Immature natural killer cell (primary cell): ENCODE results near the gene HDAC4. TPM values are rescaled to one million over a fixed set of nuclear protein-coding genes. Genes with fewer than 3 reads are reported as not detected.

Experiments
- DNase-seq, 3 donors: peaks; one replicate each; pipeline ENCODE4 v3.0.0; 2022; ENCODE audit warnings: mixed read lengths in 1 of 3
- H3K27ac Mint-ChIP-seq, 6 donors: one replicate each; pipeline ENCODE4 v1.8.0; 2020; ENCODE audit warnings: mixed read lengths in 6 of 6, mild to moderate bottlenecking in 5 of 6, inconsistent platforms in 4 of 6, moderate library complexity in 3 of 6
- H3K27me3 Mint-ChIP-seq, 3 donors: one replicate each; pipeline ENCODE4 v1.8.0; 2020 to 2021; ENCODE audit warnings: low read depth in 3 of 3, mild to moderate bottlenecking in 3 of 3, mixed read lengths in 3 of 3, moderate library complexity in 3 of 3, inconsistent platforms in 1 of 3
- H3K36me3 Mint-ChIP-seq, 3 donors: one replicate each; pipeline ENCODE4 v1.8.0; 2020; ENCODE audit warnings: mixed read lengths in 3 of 3, inconsistent platforms in 2 of 3, mild to moderate bottlenecking in 2 of 3
- H3K4me1 Mint-ChIP-seq, 2 donors: one replicate each; pipeline ENCODE4 v1.8.0; 2020; ENCODE audit warnings: inconsistent platforms in 2 of 2, mild to moderate bottlenecking in 2 of 2, mixed read lengths in 2 of 2, moderate library complexity in 1 of 2
- H3K4me3 Mint-ChIP-seq, 5 donors: one replicate each; pipeline ENCODE4 v1.8.0; 2020; ENCODE audit warnings: mild to moderate bottlenecking in 5 of 5, mixed read lengths in 5 of 5, inconsistent platforms in 3 of 5, moderate library complexity in 3 of 5
- H3K9me3 Mint-ChIP-seq, 6 donors: one replicate each; pipeline ENCODE4 v1.8.0; 2020; ENCODE audit warnings: mild to moderate bottlenecking in 6 of 6, mixed read lengths in 6 of 6, inconsistent platforms in 4 of 6, moderate library complexity in 3 of 6
- polyA plus RNA-seq, 3 donors: library from polyadenylated mRNA; unstranded; fragments of 300-500 nt; fragmentation: Illumina TruSeq; gene quantifications; one replicate each; pipeline ENCODE4 v1.2.3, GENCODE V29; 2021

The HDAC4 gene
- polyA plus RNA-seq, 3 donors from 2014 or later = 1.9 to 8.1 (median 5.1) TPM

DNA sequence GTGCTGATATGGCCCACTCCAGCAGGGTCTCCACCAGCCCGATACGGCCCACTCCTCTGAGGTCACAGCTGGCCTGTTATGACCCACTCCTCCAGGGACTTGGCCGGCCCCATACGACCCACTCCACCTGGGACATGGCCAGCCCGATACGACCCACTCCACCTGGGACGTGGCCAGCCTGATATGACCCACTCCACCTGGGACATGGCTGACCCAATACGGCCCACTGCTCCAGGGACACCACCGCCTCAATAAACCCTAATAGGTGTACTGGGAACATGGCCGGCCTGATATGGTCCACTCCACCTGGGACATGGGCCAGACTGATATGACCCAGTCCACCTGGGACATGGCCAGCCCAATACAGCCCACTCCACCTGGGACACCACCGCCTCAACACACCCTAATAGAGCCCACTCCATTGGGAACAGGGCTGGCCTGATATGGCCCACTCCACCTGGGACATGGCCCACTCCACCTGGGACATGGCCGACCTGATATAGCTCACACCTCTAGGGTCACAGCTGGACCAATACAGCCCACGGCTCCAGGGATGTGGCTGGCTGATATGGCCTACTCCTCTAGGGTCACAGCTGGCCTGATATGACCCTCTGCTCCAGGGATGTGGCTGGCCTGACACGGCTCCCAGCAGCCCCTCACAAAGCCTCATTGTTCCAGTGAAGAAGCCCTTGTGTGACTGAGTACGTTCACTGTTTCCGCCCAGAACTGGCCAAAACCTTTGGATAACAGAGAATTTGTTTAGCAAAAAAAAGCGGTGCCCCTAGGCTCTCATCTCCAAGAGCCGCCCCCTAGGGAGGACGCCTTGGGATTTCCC, 245.6 kb downstream of the HDAC4 start:
- Mint-ChIP-seq H3K4me3 (no peak overlapping the region), H3K9me3 (peaks cover 2 to 5% (median 4%) of the 10 kb centered on the region in 6 donors), H3K27ac (no peak overlapping the region), H3K27me3 (peaks cover 2 to 22% (median 10%) of the 10 kb centered on the region in 3 donors), H3K36me3 (peaks cover 27 to 49% (median 29%) of the 10 kb centered on the region in 3 donors), H3K4me1 (peaks cover 41 to 43% of the 10 kb centered on the region in 2 donors)
- no peak for DNase-seq

DNA sequence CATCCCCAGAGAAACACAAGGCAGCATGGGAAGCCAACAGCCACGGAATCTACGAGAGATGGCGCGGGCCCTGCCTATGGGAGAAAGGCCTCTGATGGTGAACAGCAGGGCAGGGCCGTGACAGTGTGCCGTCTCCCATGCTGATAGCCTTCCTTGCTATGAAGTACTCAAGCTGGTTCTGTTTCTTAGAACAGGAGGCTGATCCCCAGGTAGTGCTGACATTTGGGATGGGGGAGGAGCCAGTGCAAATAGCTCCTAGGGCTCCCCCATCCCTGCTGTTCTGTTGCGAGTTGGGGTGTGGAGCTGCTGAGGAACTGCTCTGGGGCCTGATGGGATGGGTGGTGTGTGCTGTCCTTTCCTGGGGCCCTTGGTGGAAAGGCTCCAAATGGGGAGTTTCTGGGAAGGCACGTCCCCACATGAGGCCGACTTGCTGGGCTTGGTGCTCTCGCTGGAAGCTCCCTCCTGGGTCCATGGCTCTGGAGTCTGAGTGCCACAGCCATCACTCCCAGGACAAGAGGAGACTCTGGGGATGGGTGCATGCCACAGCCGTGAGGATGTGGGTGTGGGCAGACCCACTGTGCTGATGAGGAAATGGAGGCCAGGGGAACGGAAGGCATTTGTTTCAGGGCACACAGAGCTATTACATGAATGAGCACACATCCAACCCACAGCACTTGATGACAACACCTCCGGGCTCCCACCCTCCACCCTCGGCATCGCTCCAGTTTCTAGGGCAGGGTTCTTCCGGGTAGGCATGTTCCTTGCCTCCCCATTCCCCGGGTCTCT, 246.8 kb downstream of the HDAC4 start:
- H3K27ac Mint-ChIP-seq = peak overlapping the region in 2 of 6 donors; percentile 42 to 56
- H3K4me3 Mint-ChIP-seq = no peak overlapping the region
- H3K4me1 Mint-ChIP-seq = peaks cover 37 to 39% of the 10 kb centered on the region in 2 donors
- DNase-seq = no peak
- H3K9me3 Mint-ChIP-seq = peaks cover 0 to 5% (median 3%) of the 10 kb centered on the region in 6 donors
- H3K27me3 Mint-ChIP-seq = peaks cover 4 to 23% (median 10%) of the 10 kb centered on the region in 3 donors
- H3K36me3 Mint-ChIP-seq = peaks cover 26 to 50% (median 29%) of the 10 kb centered on the region in 3 donors

DNA sequence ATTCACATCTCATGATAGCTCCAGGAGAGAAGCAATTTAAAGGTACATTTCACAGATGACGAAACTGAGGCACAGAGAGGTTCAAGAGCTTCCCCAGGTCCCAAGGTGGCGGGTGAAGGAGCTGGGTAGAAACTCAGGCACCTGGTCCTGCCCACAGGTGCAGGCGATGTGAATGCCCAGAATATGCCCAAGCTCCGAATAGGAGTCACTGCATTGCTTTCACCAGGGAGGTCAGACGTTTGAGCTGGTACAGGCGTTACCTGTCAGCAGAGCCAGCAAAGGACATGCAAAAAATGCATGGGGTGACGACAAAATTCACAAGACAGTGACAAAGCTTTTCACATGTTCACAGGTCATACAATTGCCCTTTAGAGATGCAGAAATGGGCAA, 247.9 kb downstream of the HDAC4 start:
- Mint-ChIP-seq H3K4me3 (no peak overlapping the region), H3K27ac (peak overlapping the region in 2 of 6 donors; percentile 35 to 46), H3K9me3 (peaks cover 0 to 8% (median 3%) of the 10 kb centered on the region in 6 donors), H3K27me3 (peaks cover 4 to 20% (median 8%) of the 10 kb centered on the region in 3 donors), H3K4me1 (peaks cover 36 to 43% of the 10 kb centered on the region in 2 donors), H3K36me3 (peaks cover 31 to 54% (median 36%) of the 10 kb centered on the region in 3 donors)
- DNase-seq = no peak

DNA sequence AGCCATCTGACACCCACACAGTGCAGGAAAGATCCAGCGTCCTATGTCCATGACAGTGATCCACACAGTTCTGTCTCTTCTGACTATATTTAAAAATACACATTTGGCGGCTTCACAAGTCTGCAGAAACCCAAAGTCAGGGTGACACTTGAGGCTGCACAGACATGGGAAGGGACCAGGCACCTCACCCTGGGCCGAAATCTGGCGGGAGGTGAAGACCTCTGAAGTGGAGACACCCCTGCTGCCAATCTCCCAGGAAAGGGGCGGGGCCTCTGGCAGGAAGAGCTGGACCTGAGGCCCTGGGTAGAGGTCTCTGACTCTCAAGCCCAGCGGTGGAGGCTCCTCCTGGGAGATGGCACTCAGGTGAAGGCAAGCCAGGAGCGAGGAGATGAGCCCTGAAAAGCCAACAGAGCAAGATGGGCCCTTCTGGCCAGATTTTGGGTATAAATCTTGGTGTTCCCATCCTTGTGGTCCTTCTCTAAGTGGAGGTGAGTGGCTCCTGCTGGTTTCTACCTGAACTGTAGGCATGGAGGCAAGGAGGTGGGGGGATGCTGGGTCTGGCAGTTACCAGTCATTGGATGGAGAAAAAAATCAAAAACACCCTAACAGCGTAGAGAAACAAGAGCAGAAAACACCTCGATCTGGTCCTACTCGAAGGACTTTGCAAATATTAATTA, 248.4 kb downstream of the HDAC4 start:
- H3K4me1 Mint-ChIP-seq = peaks cover 38 to 46% of the 10 kb centered on the region in 2 donors
- no peak for DNase-seq
- peaks cover 4 to 20% (median 8%) of the 10 kb centered on the region in 3 donors for H3K27me3 Mint-ChIP-seq
- peak overlapping the region in 5 of 6 donors; percentile 35 to 84 (median 62) for H3K27ac Mint-ChIP-seq
- H3K9me3 Mint-ChIP-seq = peaks cover 0 to 8% (median 3%) of the 10 kb centered on the region in 6 donors
- no peak overlapping the region for H3K4me3 Mint-ChIP-seq
- peaks cover 34 to 58% (median 37%) of the 10 kb centered on the region in 3 donors for H3K36me3 Mint-ChIP-seq

DNA sequence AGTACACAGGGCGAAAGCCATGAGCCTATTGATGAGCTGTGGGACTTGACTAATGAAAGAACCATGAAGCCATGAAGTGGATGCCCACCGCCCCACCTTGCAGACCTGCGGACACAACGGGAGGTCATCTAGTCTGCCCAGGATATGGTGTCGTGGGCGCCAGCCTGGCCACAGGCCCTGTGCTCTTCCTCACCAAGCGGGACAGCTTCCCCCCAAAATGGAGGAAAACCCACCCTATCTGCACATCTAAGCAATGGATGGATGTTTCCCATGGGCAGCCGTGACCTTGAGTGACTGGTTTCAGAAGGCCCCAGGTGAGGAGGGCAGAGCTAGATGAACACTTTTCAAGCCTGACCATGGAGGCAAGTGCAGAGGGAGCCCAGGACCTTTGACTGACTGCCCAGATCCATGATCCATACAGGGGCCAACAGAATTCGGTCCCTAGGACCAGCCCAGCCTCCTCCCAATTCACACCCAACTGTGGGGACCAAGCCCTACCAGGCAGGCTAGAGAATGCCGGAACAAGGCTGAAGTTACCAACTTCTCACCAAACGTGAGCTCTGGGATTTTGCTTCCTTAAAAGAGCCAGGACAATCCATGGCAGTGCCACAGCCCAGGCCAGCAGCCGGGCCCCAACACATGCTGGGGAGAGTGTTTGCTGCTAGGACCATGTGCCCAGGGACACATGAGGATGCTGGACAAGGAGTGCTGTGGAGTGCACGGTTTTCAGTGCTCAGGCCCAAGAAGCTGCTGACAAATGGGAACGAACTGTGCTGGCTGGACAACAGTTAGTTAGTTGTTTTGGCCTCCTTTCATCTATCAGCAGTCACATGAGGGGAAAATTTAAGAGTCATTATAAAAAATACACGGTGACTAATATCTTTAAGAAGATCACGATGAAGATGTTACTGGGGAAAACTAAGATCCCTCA, 249.4 kb downstream of the HDAC4 start:
- peaks cover 29 to 53% (median 37%) of the 10 kb centered on the region in 3 donors for H3K36me3 Mint-ChIP-seq
- peak overlapping the region in 3 of 5 donors; percentile 48 to 67 (median 59) for H3K4me3 Mint-ChIP-seq

DNA sequence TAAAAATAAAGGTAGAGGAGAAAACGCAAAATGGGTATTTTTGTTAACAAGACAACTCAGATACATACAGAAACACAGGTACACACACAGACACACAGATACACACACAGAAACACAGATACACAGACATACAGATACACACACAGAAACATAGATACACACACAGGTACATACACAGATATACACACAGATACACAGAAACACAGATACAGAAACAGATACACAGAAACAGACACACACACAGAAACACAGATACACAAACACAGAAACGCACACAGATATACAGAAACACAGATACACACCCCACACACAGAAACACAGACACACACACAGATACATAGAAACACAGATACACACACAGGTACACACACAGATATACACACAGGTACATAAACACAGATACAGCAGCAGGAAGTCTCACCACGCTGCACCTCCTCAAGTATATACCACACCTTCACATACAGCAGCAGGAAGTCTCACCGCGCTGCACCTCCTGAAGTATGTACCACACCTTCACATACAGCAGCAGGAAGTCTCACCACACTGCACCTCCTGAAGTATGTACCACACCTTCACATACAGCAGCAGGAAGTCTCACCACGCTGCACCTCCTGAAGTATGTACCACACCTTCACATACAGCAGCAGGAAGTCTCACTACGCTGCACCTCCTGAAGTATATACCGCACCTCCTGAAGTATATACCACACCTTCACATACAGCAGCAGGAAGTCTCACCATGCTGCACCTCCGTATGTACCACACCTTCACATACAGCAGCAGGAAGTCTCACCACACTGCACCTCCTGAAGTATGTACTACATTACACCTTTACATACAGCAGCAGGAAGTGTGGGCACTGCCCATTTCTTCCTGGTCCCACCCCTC, 250.5 kb downstream of the HDAC4 start:
- H3K4me1 Mint-ChIP-seq = peaks cover 38 to 46% of the 10 kb centered on the region in 2 donors
- H3K4me3 Mint-ChIP-seq = peak overlapping the region; percentile 31 to 67 (median 48)
- H3K27ac Mint-ChIP-seq = peak overlapping the region; percentile 65 to 95 (median 87)
- peaks cover 4 to 16% (median 8%) of the 10 kb centered on the region in 3 donors for H3K27me3 Mint-ChIP-seq
- H3K36me3 Mint-ChIP-seq = peaks cover 31 to 44% (median 37%) of the 10 kb centered on the region in 3 donors
- H3K9me3 Mint-ChIP-seq = peaks cover 0 to 8% (median 3%) of the 10 kb centered on the region in 6 donors
- DNase-seq = peak; percentile 41 to 56 (median 45)

More for the DNA sequence above, 249.4 kb downstream of the HDAC4 start:
- no peak for DNase-seq
- H3K27me3 Mint-ChIP-seq = peaks cover 4 to 20% (median 8%) of the 10 kb centered on the region in 3 donors
- H3K27ac Mint-ChIP-seq = peak overlapping the region; percentile 65 to 95 (median 87)
- peaks cover 38 to 46% of the 10 kb centered on the region in 2 donors for H3K4me1 Mint-ChIP-seq
- peaks cover 0 to 8% (median 3%) of the 10 kb centered on the region in 6 donors for H3K9me3 Mint-ChIP-seq

DNA sequence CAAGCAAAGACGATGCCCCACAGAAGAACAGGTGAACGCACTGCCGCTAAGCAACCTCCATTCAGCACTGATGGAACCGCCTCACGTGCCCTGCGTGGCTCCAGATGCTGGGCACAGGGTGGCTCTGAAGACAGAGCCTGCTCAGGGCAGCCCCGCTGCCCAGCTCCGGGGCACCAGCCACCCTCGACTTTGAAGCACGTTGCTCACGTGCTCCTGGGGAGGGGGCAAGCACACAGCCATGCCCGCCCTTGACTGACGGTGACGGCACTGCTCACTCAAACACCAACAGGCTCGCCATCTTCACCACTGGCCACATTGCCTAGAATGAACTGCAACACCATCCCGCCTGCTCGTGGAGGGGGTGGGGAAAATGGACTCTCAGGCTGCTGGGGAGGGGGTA, 251.3 kb downstream of the HDAC4 start:
- Mint-ChIP-seq H3K4me3 (peak overlapping the region in 1 of 5 donors; percentile 21), H3K27ac (peak overlapping the region in 1 of 6 donors; percentile 57), H3K27me3 (peaks cover 4 to 14% (median 8%) of the 10 kb centered on the region in 3 donors), H3K36me3 (peaks cover 35 to 51% (median 39%) of the 10 kb centered on the region in 3 donors), H3K9me3 (peaks cover 0 to 8% (median 3%) of the 10 kb centered on the region in 6 donors), H3K4me1 (peaks cover 38 to 46% of the 10 kb centered on the region in 2 donors)
- no peak for DNase-seq

DNA sequence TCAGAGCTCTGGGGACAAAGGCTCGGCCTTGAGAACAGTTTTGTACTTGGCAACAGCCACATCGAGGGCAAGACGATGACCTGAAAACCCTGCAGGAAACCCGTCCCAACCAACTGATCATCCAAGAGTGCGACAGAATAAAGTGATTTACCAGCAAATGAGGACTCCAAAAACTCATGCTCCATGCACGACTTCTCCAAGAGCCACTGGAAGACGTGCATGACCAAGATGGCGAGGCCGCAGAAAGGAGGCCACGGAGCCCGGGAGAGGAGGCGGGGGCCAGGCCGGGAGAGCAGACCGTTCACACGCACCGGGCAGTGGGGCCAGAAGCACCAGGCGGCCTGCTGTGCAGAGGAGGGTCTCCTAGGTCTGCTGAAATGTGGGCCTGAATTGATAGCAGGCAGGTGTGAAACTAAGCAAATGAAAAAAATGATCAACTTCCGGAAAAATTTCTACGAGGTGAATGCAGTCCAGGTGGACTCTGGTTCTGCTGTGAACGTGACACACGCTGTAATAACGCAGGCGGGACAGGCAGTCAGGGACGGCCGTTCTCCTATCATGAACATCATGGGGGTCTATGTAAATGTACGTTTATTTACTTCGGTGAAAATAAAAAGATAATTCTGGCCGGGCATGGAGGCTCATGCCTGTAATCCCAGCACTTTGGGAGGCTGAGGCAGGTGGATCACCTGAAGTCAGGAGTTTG, 252.2 kb downstream of the HDAC4 start:
- H3K36me3 Mint-ChIP-seq = peaks cover 33 to 43% (median 38%) of the 10 kb centered on the region in 3 donors
- no peak overlapping the region for H3K4me3 Mint-ChIP-seq
- DNase-seq = no peak
- peaks cover 4 to 12% (median 8%) of the 10 kb centered on the region in 3 donors for H3K27me3 Mint-ChIP-seq
- peak overlapping the region in 3 of 6 donors; percentile 2 to 48 (median 35) for H3K27ac Mint-ChIP-seq
- peaks cover 36 to 45% of the 10 kb centered on the region in 2 donors for H3K4me1 Mint-ChIP-seq
- H3K9me3 Mint-ChIP-seq = peaks cover 0 to 8% (median 3%) of the 10 kb centered on the region in 6 donors

DNA sequence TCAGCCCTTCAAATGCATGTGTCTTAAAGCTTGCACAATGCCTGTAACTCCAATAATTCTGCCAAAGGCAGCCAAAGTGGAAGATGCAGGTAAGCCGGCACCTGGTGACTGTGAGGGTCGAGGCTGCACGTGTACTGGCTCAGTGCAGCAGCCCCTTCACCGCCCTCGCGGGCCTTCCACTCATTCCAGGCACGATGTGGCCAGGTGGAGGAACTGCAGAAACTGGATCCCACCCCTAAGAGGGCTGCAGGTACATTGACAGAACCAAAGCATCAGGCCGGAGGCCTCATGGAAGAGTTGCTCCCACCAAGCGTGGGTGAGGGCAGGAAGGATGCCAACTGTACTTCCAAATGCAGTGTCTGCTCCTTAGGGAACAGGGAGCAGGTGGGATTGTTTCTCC, 253.4 kb downstream of the HDAC4 start:
- peaks cover 4 to 11% (median 10%) of the 10 kb centered on the region in 3 donors for H3K27me3 Mint-ChIP-seq
- H3K4me3 Mint-ChIP-seq = no peak overlapping the region
- H3K27ac Mint-ChIP-seq = no peak overlapping the region
- peaks cover 28 to 33% of the 10 kb centered on the region in 2 donors for H3K4me1 Mint-ChIP-seq
- DNase-seq = no peak
- peaks cover 32 to 40% (median 39%) of the 10 kb centered on the region in 3 donors for H3K36me3 Mint-ChIP-seq
- H3K9me3 Mint-ChIP-seq = peaks cover 0 to 8% (median 3%) of the 10 kb centered on the region in 6 donors

DNA sequence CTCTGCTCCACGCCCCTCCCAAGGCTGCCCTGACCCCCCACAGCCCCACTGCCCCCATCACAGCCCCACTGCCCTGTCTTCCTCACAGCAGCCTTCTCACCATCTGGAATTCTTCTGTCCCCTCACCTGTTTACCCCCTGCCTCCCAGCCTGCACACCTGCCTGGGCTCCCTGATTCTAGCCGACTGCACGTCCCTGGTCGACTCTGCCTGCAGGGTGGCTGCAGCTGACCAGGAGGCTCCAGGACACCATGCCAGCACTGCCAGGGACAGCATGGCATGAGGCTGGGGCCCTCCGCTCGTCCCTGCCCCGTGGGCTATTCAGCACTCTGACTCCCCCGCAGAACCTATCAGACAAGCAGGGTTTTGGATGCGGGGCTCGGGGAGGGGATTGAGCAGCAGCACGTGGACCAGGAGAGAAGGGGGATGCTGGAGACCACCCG, 254.1 kb downstream of the HDAC4 start:
- Mint-ChIP-seq H3K27ac (no peak overlapping the region), H3K4me1 (peaks cover 22 to 27% of the 10 kb centered on the region in 2 donors), H3K9me3 (peaks cover 0 to 8% (median 3%) of the 10 kb centered on the region in 6 donors), H3K27me3 (peaks cover 4 to 11% (median 11%) of the 10 kb centered on the region in 3 donors), H3K4me3 (no peak overlapping the region), H3K36me3 (peaks cover 38 to 46% (median 45%) of the 10 kb centered on the region in 3 donors)
- DNase-seq = no peak
